HG03280 (cell line): ENCODE results near the gene TGFB2.

Experiments
- ATAC-seq: cut with Tn5 transposase; IDR thresholded peaks from one replicate; pipeline ENCODE4 v1.9.1; 2021; ENCODE audit warnings: mild to moderate bottlenecking, moderate library complexity; ENCODE audit not compliant: unreplicated experiment

The TGFB2 gene

GRCh38 chr1:218413179-218413578, 68.0 kb downstream of the TGFB2 start:
- ATAC-seq = no peak

GRCh38 chr1:218414060-218414728, 69.1 kb downstream of the TGFB2 start:
- no peak for ATAC-seq

GRCh38 chr1:218415726-218416125, 70.6 kb downstream of the TGFB2 start:
- no peak for ATAC-seq

- ATAC-seq = no peak
Measured at GRCh38 chr1:218421531-218421930, 76.4 kb downstream of the TGFB2 start.

- no peak for ATAC-seq
Measured at GRCh38 chr1:218424502-218424901, 79.4 kb downstream of the TGFB2 start.

GRCh38 chr1:218425647-218426342, 80.7 kb downstream of the TGFB2 start:
- ATAC-seq = no peak

- no peak for ATAC-seq
Measured at GRCh38 chr1:218426343-218426657, 81.2 kb downstream of the TGFB2 start.

- ATAC-seq = no peak
Measured at GRCh38 chr1:218429301-218429700, 84.2 kb downstream of the TGFB2 start.

GRCh38 chr1:218430346-218430745, 85.2 kb downstream of the TGFB2 start:
- ATAC-seq = no peak

GRCh38 chr1:218430822-218431221, 85.7 kb downstream of the TGFB2 start:
- ATAC-seq = no peak

- no peak for ATAC-seq
Measured at GRCh38 chr1:218431476-218431875, 86.3 kb downstream of the TGFB2 start.

GRCh38 chr1:218433744-218434143, 88.6 kb downstream of the TGFB2 start:
- ATAC-seq = no peak

GRCh38 chr1:218435528-218435927, 90.4 kb downstream of the TGFB2 start:
- ATAC-seq = no peak

- ATAC-seq = no peak
Measured at GRCh38 chr1:218436346-218436745, 91.2 kb downstream of the TGFB2 start.

- no peak for ATAC-seq
Measured at GRCh38 chr1:218436997-218437396, 91.9 kb downstream of the TGFB2 start.

- ATAC-seq = no peak
Measured at GRCh38 chr1:218439541-218440295, 94.6 kb downstream of the TGFB2 start.

GRCh38 chr1:218443255-218443654, 98.1 kb downstream of the TGFB2 start:
- no peak for ATAC-seq

GRCh38 chr1:218444173-218444572, 99.0 kb downstream of the TGFB2 start:
- ATAC-seq = no peak

GRCh38 chr1:218444588-218444987, 99.5 kb downstream of the TGFB2 start:
- no peak for ATAC-seq

- ATAC-seq = no peak
Measured at GRCh38 chr1:218447010-218447689, 102.0 kb downstream of the TGFB2 start.

- no peak for ATAC-seq
Measured at GRCh38 chr1:218451415-218451814, 106.3 kb downstream of the TGFB2 start.
